A673 (cell line): ENCODE results near the gene CHST9.

Experiments
- EZH2 ChIP-seq: fragments of 200-600 bp; sonication (generic); IDR thresholded peaks from 2 replicates; pipeline ENCODE4 v1.6.1; 2017; ENCODE audit warnings: borderline replicate concordance, low read depth, mild to moderate bottlenecking, mixed read lengths, antibody characterized with exemption, low read length; ENCODE audit not compliant: poor library complexity, severe bottlenecking
- TF ChIP-seq, protein P1 (sequence below): fragments of 300-800, 200-600 bp; sonication (generic); conservative IDR thresholded peaks from 2 replicates; pipeline ENCODE4 v1.5.1; 2017; ENCODE audit warnings: low read depth, mild to moderate bottlenecking, antibody characterized with exemption, low read length, moderate library complexity, mixed read lengths

DNA sequence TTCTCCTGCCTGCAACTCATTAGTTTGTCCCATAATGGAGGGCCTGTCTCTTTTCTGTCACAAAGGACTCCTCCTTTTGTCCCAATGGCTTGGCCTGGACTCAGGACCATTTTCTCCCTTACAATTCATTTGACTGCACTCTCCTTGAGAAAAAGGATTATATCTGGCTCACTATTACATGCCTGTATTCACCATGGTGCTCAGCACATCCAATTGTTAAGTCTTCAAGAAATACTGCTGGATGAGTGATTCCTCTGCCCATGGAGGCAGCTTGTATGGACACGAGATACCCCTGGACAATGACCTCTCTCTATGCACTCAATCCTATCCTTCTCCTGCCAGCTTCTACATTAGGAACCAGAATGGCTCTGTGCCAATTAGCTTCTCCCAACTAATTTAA is 47.0 kb downstream of the CHST9 start:
- TF ChIP-seq, protein P1, sequence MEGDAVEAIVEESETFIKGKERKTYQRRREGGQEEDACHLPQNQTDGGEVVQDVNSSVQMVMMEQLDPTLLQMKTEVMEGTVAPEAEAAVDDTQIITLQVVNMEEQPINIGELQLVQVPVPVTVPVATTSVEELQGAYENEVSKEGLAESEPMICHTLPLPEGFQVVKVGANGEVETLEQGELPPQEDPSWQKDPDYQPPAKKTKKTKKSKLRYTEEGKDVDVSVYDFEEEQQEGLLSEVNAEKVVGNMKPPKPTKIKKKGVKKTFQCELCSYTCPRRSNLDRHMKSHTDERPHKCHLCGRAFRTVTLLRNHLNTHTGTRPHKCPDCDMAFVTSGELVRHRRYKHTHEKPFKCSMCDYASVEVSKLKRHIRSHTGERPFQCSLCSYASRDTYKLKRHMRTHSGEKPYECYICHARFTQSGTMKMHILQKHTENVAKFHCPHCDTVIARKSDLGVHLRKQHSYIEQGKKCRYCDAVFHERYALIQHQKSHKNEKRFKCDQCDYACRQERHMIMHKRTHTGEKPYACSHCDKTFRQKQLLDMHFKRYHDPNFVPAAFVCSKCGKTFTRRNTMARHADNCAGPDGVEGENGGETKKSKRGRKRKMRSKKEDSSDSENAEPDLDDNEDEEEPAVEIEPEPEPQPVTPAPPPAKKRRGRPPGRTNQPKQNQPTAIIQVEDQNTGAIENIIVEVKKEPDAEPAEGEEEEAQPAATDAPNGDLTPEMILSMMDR = no peak
- TF ChIP-seq EZH2 = no peak
